OCI-LY7 (cell line): ENCODE measurements around the gene TUB. TPM values are rescaled to one million over a fixed set of nuclear protein-coding genes. Genes with fewer than 3 reads are reported as not detected.

Source experiments
- BruUV-seq: library from RNA; stranded (reverse); fragments of 400-500 nt; replicated peaks from 2 replicates; lab custom pipeline; 2021; lab: Mats Ljungman, UMichigan
- CTCF ChIA-PET: fragments of 300-600 bp; sonication (Branson Sonifier 250); formaldehyde crosslinking; loops from one replicate; lab custom pipeline; 2022; ENCODE audit warnings: antibody characterized with exemption; ENCODE audit not compliant: unreplicated experiment; lab: Charles Lee
- POLR2A ChIA-PET: fragments of 300-600 bp; sonication (Branson Sonifier 250); formaldehyde crosslinking; loops from one replicate; lab custom pipeline; 2022; ENCODE audit warnings: antibody characterized with exemption; lab: Charles Lee
- DNase-seq: peaks from one replicate; pipeline ENCODE4 v3.0.0-alpha.2; 2015; ENCODE audit warnings: low spot score
- H2AFZ ChIP-seq: fragments of 200-600 bp; sonication (generic), shearing (Covaris generic); 2 replicates; pipeline ENCODE4 v1.6.1; 2014; ENCODE audit warnings: mild to moderate bottlenecking, antibody characterized with exemption, low read length, moderate library complexity
- H3K27ac ChIP-seq: fragments of 200-600 bp; sonication (generic); 2 replicates; pipeline ENCODE4 v1.5.1; 2014; ENCODE audit warnings: mixed run types, low read depth, mild to moderate bottlenecking, moderate library complexity, low read length, inconsistent platforms; ENCODE audit not compliant: poor library complexity, severe bottlenecking
- H3K36me3 ChIP-seq: fragments of 200-600 bp; sonication (generic); 2 replicates; pipeline ENCODE4 v1.6.1; 2014; ENCODE audit warnings: mild to moderate bottlenecking, antibody characterized with exemption, low read length, moderate library complexity, mixed read lengths; ENCODE audit not compliant: insufficient read depth
- H3K4me1 ChIP-seq: fragments of 200-600 bp; sonication (generic); 2 replicates; pipeline ENCODE4 v1.5.1; 2014; ENCODE audit warnings: mild to moderate bottlenecking, low read length; ENCODE audit not compliant: insufficient read depth, poor library complexity, severe bottlenecking
- H3K4me2 ChIP-seq: fragments of 200-600 bp; sonication (generic); 2 replicates; pipeline ENCODE4 v1.6.1; 2014; ENCODE audit warnings: mild to moderate bottlenecking, low read length
- H3K4me3 ChIP-seq: fragments of 200-600 bp; sonication (generic); 2 replicates; pipeline ENCODE4 v1.5.1; 2014; ENCODE audit warnings: mild to moderate bottlenecking, low read depth, low read length; ENCODE audit not compliant: poor library complexity, severe bottlenecking
- H3K79me2 ChIP-seq: fragments of 200-600 bp; sonication (generic); 2 replicates; pipeline ENCODE4 v1.6.1; 2016; ENCODE audit warnings: low read depth, mild to moderate bottlenecking, low read length, moderate library complexity, mixed read lengths; ENCODE audit not compliant: insufficient read depth
- H3K9me2 ChIP-seq: fragments of 200-600 bp; sonication (generic); 2 replicates; pipeline ENCODE4 v1.6.1; 2016; ENCODE audit warnings: mild to moderate bottlenecking, low read length, mixed read lengths; ENCODE audit not compliant: insufficient read depth
- H3K9me3 ChIP-seq: fragments of 200-600 bp; sonication (generic); 2 replicates; pipeline ENCODE4 v1.6.1; 2014; ENCODE audit warnings: mild to moderate bottlenecking, mixed run types, low read length, mixed read lengths
- H4K20me1 ChIP-seq: fragments of 200-600 bp; sonication (generic); 2 replicates; pipeline ENCODE4 v1.6.1; 2014; ENCODE audit warnings: mild to moderate bottlenecking, antibody characterized with exemption, low read length, moderate library complexity, mixed read lengths; ENCODE audit not compliant: insufficient read depth
- CTCF ChIP-seq: fragments of 200-600 bp; sonication (generic); conservative IDR thresholded peaks from 2 replicates; pipeline ENCODE4 v1.5.1; 2014; ENCODE audit warnings: mild to moderate bottlenecking, antibody characterized with exemption, low read length, moderate library complexity, mixed read lengths
- EZH2phosphoT487 ChIP-seq: fragments of 200-600 bp; sonication (generic); IDR thresholded peaks from 2 replicates; pipeline ENCODE4 v1.6.1; 2018; ENCODE audit warnings: low read depth, borderline replicate concordance, mild to moderate bottlenecking, mixed run types, antibody characterized with exemption, low read length, moderate library complexity, mixed read lengths
- intact Hi-C: fragments of 100-400 bp; cut with micrococcal nuclease; formaldehyde crosslinking; loops from one replicate; pipeline ENCODE4 v1.10.0; 2022; ENCODE audit not compliant: unreplicated experiment
- total RNA-seq, 2 experiments: library from RNA; depleted of rRNA in 1 of 2; stranded (reverse); fragments of >200 nt in 1 of 2; shearing (Covaris generic) in 1 of 2; gene quantifications; 2 replicates each; pipeline ENCODE4 v1.2.3, GENCODE V29; 2014 to 2022

TUB gene
- total RNA-seq, 2 experiments from 2014 or later, result not detected

- BruUV-seq, result no TSS peak
- H3K4me1 ChIP-seq, result no peaks in the 10 kb centered on the region
- ChIA-PET CTCF (interaction anchor here (1.6 kb wide), 1 partner anchor 61 kb away, joined by 5 read pairs; no protein-coding TSS in a partner anchor), POLR2A (no interaction called here)
- H3K9me3 ChIP-seq, result no peaks in the 10 kb centered on the region
- no peaks in the 10 kb centered on the region for H3K9me2 ChIP-seq
- intact Hi-C loops, result no loop called here
- no peak overlapping the region for H2AFZ ChIP-seq
- H3K36me3 ChIP-seq, result no peaks in the 10 kb centered on the region
- DNase-seq, result no peak
- H3K4me3 ChIP-seq, result no peak overlapping the region
- H4K20me1 ChIP-seq, result no peaks in the 10 kb centered on the region
- H3K4me2 ChIP-seq, result no peak overlapping the region
- no peak overlapping the region for H3K27ac ChIP-seq
- no peaks in the 10 kb centered on the region for H3K79me2 ChIP-seq
- TF ChIP-seq CTCF, result no peak
- TF ChIP-seq EZH2phosphoT487, result no peak
Observed at GRCh38 chr11:8038811-8039529, 42.0 kb upstream of the TUB start.

DNA sequence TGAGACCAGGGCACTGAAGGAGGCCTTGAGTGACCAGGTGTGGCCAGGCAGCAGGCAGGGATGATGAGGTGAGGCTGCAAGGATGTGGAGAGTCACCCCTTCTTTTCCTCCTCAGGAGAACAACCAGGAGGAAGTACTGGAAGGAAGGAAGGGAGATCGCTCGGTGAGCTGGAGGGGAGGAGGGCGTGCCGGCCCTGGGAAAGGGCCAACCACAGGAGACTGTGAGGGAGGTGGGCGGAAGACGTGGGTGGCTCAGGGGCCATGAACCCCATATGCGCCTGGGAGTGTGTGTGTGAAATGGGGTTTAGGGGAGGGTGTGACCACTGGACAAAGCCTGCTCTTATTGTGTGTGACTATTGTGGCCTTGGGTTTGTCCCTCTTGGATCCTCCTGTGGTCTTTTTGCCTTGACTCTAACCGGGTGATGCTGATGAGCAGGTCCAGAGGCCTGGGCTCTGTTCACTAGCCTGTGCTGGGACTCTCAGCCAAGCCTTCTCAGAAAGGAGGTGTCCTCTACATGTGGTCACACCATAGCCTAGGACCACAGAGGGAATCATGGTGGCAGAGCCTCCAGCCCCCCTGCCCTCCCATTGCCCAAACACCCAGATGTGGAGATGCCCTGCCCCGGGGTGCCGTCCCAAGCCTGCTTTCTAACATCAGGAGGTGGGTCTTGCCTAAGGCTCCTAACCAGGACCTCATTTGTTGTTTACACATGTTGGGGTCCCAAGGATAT is 41.3 kb upstream of the TUB start:
- no peak overlapping the region for H3K4me3 ChIP-seq
- H3K27ac ChIP-seq, result no peak overlapping the region
- H3K9me2 ChIP-seq, result no peaks in the 10 kb centered on the region
- no peaks in the 10 kb centered on the region for H4K20me1 ChIP-seq
- no peaks in the 10 kb centered on the region for H3K36me3 ChIP-seq
- intact Hi-C loops, result no loop called here
- H2AFZ ChIP-seq, result no peak overlapping the region
- H3K4me2 ChIP-seq, result no peak overlapping the region
- no peak for TF ChIP-seq EZH2phosphoT487
- H3K9me3 ChIP-seq, result no peaks in the 10 kb centered on the region
- ChIA-PET CTCF (interaction anchor here (1.6 kb wide), 1 partner anchor 60 kb away, joined by 5 read pairs; no protein-coding TSS in a partner anchor), POLR2A (no interaction called here)
- DNase-seq, result no peak
- no peaks in the 10 kb centered on the region for H3K79me2 ChIP-seq
- BruUV-seq, result no TSS peak
- no peaks in the 10 kb centered on the region for H3K4me1 ChIP-seq

DNA sequence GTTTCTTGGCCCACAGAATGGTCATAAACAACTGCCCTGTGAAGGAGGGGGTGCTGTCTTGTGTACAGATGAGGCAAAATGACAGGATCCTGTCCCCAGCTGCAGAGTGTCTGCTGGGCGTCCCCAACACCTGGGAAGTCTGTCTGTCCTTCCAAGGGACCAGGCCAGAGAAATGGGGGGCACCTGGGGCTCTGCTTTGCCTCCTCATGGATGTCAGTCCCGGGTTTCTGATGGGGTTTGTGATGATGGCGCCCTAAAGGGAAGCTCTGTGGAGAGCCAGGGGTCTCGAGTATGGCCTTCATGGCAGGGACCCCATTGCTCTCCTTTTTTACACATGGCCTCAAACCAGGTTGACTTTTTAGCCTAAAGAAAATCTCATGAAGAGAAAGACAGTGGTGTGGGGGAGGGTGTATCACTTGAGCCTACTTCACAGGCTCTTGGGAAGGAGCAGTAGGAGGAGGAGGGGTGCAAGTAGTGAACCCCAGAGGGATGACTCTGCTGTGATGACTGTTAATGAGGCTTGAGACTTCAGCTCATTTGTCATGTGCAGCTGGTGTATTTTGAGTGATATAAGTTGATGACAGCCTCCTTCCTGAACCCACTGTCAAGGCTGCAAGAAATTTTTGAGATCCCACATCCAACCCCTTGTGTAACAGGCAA is 40.6 kb upstream of the TUB start:
- ChIA-PET POLR2A (no interaction called here), CTCF (no interaction called here)
- H4K20me1 ChIP-seq, result no peaks in the 10 kb centered on the region
- no peaks in the 10 kb centered on the region for H3K4me1 ChIP-seq
- TF ChIP-seq CTCF, result no peak
- TF ChIP-seq EZH2phosphoT487, result no peak
- H3K4me3 ChIP-seq, result no peak overlapping the region
- no peak overlapping the region for H3K4me2 ChIP-seq
- intact Hi-C loops, result no loop called here
- no peaks in the 10 kb centered on the region for H3K79me2 ChIP-seq
- BruUV-seq, result no TSS peak
- H3K9me3 ChIP-seq, result no peaks in the 10 kb centered on the region
- H3K9me2 ChIP-seq, result no peaks in the 10 kb centered on the region
- no peaks in the 10 kb centered on the region for H3K36me3 ChIP-seq
- H2AFZ ChIP-seq, result no peak overlapping the region
- DNase-seq, result no peak
- no peak overlapping the region for H3K27ac ChIP-seq
